Panc1 (cell line): ENCODE measurements around the gene SLC22A3.

Experiments used
- POLR2AphosphoS5 ChIP-seq: IDR thresholded peaks from 2 replicates; pipeline ENCODE4 v1.6.1; 2012; ENCODE audit warnings: mild to moderate bottlenecking, low read depth, low read length, moderate library complexity
- SIN3A ChIP-seq: IDR thresholded peaks from 2 replicates; pipeline ENCODE4 v1.6.1; 2012; ENCODE audit warnings: low read depth, mild to moderate bottlenecking, low read length, moderate library complexity, borderline replicate concordance; ENCODE audit not compliant: insufficient read depth
- TCF7L2 ChIP-seq: IDR thresholded peaks from 2 replicates; pipeline ENCODE4 v1.6.1; 2011; ENCODE audit warnings: mild to moderate bottlenecking, low read depth, low read length, inconsistent platforms
- TF ChIP-seq, protein P1 (sequence below), 2 experiments: IDR thresholded peaks; 2 replicates each; pipeline ENCODE4 v1.6.1; 2011 to 2012; ENCODE audit warnings: low read depth in 2 of 2, control low read depth in 1 of 2, low read length in 1 of 2, mild to moderate bottlenecking in 1 of 2, moderate library complexity in 1 of 2; ENCODE audit not compliant: insufficient read depth in 1 of 2
- TF ChIP-seq, protein P2 (sequence below): fragments of 450-650 bp; IDR thresholded peaks from 2 replicates; pipeline ENCODE4 v1.5.1; 2017; ENCODE audit warnings: mild to moderate bottlenecking

DNA sequence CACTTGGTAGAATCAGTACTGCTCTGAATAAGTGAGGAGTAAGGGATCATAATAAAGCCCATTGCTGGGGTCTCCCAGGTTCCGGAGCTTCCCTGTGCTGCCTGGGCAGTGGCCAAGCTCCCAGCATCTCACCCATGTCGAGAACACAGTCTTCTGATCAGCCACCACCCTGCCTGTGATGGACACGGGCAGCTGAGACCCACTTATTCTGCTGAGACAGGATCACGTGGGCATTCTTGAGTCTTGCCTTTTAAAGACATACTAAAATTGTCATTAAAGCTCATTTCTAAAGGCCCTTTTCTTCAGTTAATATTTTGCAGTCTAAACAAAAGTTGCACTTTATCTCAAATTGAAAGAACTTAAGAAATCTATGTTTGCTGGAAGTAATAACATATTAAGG lies 46.8 kb upstream of the SLC22A3 start:
- TF ChIP-seq, protein P1, sequence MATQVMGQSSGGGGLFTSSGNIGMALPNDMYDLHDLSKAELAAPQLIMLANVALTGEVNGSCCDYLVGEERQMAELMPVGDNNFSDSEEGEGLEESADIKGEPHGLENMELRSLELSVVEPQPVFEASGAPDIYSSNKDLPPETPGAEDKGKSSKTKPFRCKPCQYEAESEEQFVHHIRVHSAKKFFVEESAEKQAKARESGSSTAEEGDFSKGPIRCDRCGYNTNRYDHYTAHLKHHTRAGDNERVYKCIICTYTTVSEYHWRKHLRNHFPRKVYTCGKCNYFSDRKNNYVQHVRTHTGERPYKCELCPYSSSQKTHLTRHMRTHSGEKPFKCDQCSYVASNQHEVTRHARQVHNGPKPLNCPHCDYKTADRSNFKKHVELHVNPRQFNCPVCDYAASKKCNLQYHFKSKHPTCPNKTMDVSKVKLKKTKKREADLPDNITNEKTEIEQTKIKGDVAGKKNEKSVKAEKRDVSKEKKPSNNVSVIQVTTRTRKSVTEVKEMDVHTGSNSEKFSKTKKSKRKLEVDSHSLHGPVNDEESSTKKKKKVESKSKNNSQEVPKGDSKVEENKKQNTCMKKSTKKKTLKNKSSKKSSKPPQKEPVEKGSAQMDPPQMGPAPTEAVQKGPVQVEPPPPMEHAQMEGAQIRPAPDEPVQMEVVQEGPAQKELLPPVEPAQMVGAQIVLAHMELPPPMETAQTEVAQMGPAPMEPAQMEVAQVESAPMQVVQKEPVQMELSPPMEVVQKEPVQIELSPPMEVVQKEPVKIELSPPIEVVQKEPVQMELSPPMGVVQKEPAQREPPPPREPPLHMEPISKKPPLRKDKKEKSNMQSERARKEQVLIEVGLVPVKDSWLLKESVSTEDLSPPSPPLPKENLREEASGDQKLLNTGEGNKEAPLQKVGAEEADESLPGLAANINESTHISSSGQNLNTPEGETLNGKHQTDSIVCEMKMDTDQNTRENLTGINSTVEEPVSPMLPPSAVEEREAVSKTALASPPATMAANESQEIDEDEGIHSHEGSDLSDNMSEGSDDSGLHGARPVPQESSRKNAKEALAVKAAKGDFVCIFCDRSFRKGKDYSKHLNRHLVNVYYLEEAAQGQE (IDR thresholded peaks at IDR 0.05; ENCODE audit: insufficient read depth in 1 of 2, low read depth in 2 of 2, low read length in 1 of 2): no peak
- TF ChIP-seq, protein P2, sequence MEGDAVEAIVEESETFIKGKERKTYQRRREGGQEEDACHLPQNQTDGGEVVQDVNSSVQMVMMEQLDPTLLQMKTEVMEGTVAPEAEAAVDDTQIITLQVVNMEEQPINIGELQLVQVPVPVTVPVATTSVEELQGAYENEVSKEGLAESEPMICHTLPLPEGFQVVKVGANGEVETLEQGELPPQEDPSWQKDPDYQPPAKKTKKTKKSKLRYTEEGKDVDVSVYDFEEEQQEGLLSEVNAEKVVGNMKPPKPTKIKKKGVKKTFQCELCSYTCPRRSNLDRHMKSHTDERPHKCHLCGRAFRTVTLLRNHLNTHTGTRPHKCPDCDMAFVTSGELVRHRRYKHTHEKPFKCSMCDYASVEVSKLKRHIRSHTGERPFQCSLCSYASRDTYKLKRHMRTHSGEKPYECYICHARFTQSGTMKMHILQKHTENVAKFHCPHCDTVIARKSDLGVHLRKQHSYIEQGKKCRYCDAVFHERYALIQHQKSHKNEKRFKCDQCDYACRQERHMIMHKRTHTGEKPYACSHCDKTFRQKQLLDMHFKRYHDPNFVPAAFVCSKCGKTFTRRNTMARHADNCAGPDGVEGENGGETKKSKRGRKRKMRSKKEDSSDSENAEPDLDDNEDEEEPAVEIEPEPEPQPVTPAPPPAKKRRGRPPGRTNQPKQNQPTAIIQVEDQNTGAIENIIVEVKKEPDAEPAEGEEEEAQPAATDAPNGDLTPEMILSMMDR: no peak
- TF ChIP-seq SIN3A (no peak), POLR2AphosphoS5 (no peak), TCF7L2 (no peak)
